ENCODE data around the gene CXorf65. TPM values are rescaled to one million over a fixed set of nuclear protein-coding genes. Genes with fewer than 3 reads are reported as not detected.

Gene CXorf65
- total RNA-seq, 1 donor from 2014 or later = not detected

GRCh38 chrX:71128915-71129765 is 22.6 kb upstream of the CXorf65 start:
- H3K27me3 ChIP-seq (ENCODE audit: low read depth) = no peaks in the 10 kb centered on the region
- H3K4me1 ChIP-seq = no peaks in the 10 kb centered on the region
- ATAC-seq (peak; percentile 86 to 90), DNase-seq (peak; percentile 76)
- no peak overlapping the region for H3K4me3 ChIP-seq
- H3K9me3 ChIP-seq = no peaks in the 10 kb centered on the region
- intact Hi-C loops (cut with DNase I) = no loop called here
- H3K36me3 ChIP-seq = peaks cover 86% of the 10 kb centered on the region
- peak; percentile 66 for TF ChIP-seq CTCF (IDR thresholded peaks at IDR 0.05)
- no peak overlapping the region for H3K27ac ChIP-seq

- no peaks in the 10 kb centered on the region for H3K27me3 ChIP-seq (ENCODE audit: low read depth)
- no peak overlapping the region for H3K27ac ChIP-seq
- ATAC-seq = no peak
- intact Hi-C loops (cut with DNase I) = no loop called here
- no peak overlapping the region for H3K4me3 ChIP-seq
- peaks cover 90% of the 10 kb centered on the region for H3K36me3 ChIP-seq
- TF ChIP-seq CTCF (IDR thresholded peaks at IDR 0.05) = no peak
- H3K4me1 ChIP-seq = no peaks in the 10 kb centered on the region
- no peaks in the 10 kb centered on the region for H3K9me3 ChIP-seq
- no peak for DNase-seq
Measured at GRCh38 chrX:71128166-71128833, 21.8 kb upstream of the CXorf65 start.

- ATAC-seq (peak; percentile 48 to 52), DNase-seq (no peak)
- no peaks in the 10 kb centered on the region for H3K9me3 ChIP-seq
- peaks cover 44% of the 10 kb centered on the region for H3K36me3 ChIP-seq
- no peaks in the 10 kb centered on the region for H3K27me3 ChIP-seq (ENCODE audit: low read depth)
- peaks cover 12% of the 10 kb centered on the region for H3K4me1 ChIP-seq
- peak overlapping the region; percentile 78 for H3K27ac ChIP-seq
- TF ChIP-seq CTCF (IDR thresholded peaks at IDR 0.05) = no peak
- intact Hi-C loops (cut with DNase I) = no loop called here
- peak overlapping the region; percentile 58 for H3K4me3 ChIP-seq
Measured at GRCh38 chrX:71118985-71119535, 12.5 kb upstream of the CXorf65 start.

GRCh38 chrX:71118032-71118984 is 11.8 kb upstream of the CXorf65 start, which contains the start of gene MED12:
Gene MED12 (plus strand): TSS chrX:71118596. CDS start chrX:71118755, 159 bp downstream.
- TF ChIP-seq CTCF (IDR thresholded peaks at IDR 0.05) = no peak
- Histone ChIP-seq H3K9me3 (no peaks in the 10 kb centered on the region), H3K36me3 (peaks cover 37% of the 10 kb centered on the region), H3K27me3 (ENCODE audit: low read depth) (no peaks in the 10 kb centered on the region), H3K27ac (peak within 1 kb of the TSS; percentile 78), H3K4me3 (peak within 1 kb of the TSS; percentile 58), H3K4me1 (peaks cover 12% of the 10 kb centered on the region)
- DNase-seq (peak; percentile 84), ATAC-seq (peak; percentile 97)
- intact Hi-C loops (cut with DNase I) = no loop called here

GRCh38 chrX:71117358-71117757 is 10.8 kb upstream of the CXorf65 start:
- Histone ChIP-seq H3K27me3 (ENCODE audit: low read depth) (no peaks in the 10 kb centered on the region), H3K9me3 (no peaks in the 10 kb centered on the region), H3K4me3 (no peak overlapping the region), H3K4me1 (peaks cover 12% of the 10 kb centered on the region), H3K36me3 (peaks cover 27% of the 10 kb centered on the region), H3K27ac (no peak overlapping the region)
- ATAC-seq = no peak
- TF ChIP-seq CTCF (IDR thresholded peaks at IDR 0.05) = no peak
- no peak for DNase-seq
- intact Hi-C loops (cut with DNase I) = no loop called here

All from lower lobe of right lung (tissue), 2 donors.